PFSK-1 (cell line): ENCODE data around the gene SLC22A16.

Source experiments
- FOXP2 ChIP-seq: optimal IDR thresholded peaks from 2 replicates; pipeline ENCODE3; 2011; ENCODE audit warnings: borderline replicate concordance, control low read depth, inconsistent platforms; ENCODE audit not compliant: insufficient read depth; ENCODE audit errors: extremely low read length, extremely low read depth
- POLR2AphosphoS5 ChIP-seq: IDR thresholded peaks from 2 replicates; pipeline ENCODE4 v1.6.1; 2012; ENCODE audit warnings: low read depth, mild to moderate bottlenecking, control low read depth, low read length, moderate library complexity
- REST ChIP-seq, 2 experiments: IDR thresholded peaks; 2 replicates each; pipeline versions ENCODE4 v1.6.1 to v1.8.0; 2011 to 2012; ENCODE audit warnings: low read depth in 2 of 2, low read length in 2 of 2, control low read depth in 1 of 2, inconsistent platforms in 1 of 2, mild to moderate bottlenecking in 1 of 2, moderate library complexity in 1 of 2; ENCODE audit not compliant: insufficient read depth in 1 of 2
- SIN3A ChIP-seq: IDR thresholded peaks from 2 replicates; pipeline ENCODE4 v1.6.1; 2012; ENCODE audit warnings: mild to moderate bottlenecking, low read length, moderate library complexity, borderline replicate concordance; ENCODE audit not compliant: insufficient read depth
- TAF1 ChIP-seq: IDR thresholded peaks from 2 replicates; pipeline ENCODE4 v1.6.1; 2012; ENCODE audit warnings: low read length, control low read depth, borderline replicate concordance; ENCODE audit not compliant: insufficient read depth

SLC22A16 gene

DNA sequence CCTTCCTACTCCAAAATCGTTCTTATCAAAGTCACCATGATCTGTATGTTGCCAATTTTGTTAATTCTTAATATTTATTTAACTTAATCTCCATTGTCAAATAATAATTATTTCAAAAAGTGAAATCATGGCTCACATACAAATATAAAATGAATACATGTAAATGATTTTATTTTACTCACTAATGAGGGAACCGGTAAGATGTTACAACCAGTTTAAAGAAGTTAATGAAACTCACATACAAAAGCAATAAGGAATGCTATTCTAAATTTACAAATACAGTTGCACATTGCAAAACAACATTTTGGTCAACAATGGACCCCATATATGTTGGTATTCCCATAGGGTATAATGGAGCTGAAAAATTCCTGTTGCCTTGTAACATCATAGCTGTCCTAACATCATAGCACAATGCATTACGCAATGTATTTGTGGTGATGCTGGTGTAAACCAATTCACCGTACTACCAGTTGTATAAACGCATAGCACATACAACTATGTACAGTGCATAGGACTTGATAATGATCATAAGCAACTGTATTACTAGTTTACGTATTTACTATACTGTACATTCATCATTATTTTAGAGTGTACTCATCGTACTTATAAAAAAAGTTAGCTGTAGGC is 6.5 kb upstream of the SLC22A16 start:
- TF ChIP-seq SIN3A, result no peak
- no peak for TF ChIP-seq REST (IDR thresholded peaks at IDR 0.05; ENCODE audit: insufficient read depth in 1 of 2, low read depth in 2 of 2, low read length in 2 of 2)
- TF ChIP-seq FOXP2, result no peak
- TF ChIP-seq TAF1, result no peak
- no peak for TF ChIP-seq POLR2AphosphoS5

DNA sequence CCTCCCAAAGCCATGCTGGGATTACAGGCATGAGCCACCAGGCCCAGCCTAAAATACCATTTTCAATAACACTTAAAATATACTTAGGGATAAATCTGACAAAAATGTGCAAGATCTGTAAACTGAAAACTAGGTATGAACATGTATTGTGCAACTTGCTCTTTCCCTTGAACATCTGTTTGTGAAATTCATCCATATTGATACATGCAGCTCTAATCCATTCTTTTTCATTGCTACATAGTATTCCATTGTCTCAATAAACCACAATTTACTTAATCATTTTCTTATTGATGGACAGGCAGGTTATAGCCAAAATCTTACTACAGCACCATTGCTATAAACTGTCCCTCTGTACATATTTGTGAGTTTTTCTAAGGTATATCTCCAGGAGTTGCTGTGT is 4.7 kb upstream of the SLC22A16 start:
- TF ChIP-seq SIN3A, result no peak

GRCh38 chr6:110475066-110475653 is 1.3 kb downstream of the SLC22A16 start:
- no peak for TF ChIP-seq TAF1
- TF ChIP-seq FOXP2, result no peak
- no peak for TF ChIP-seq SIN3A
- TF ChIP-seq REST (IDR thresholded peaks at IDR 0.05; ENCODE audit: insufficient read depth in 1 of 2, low read depth in 2 of 2, low read length in 2 of 2), result no peak
- TF ChIP-seq POLR2AphosphoS5, result no peak

- no peak for TF ChIP-seq SIN3A
- no peak for TF ChIP-seq POLR2AphosphoS5
- no peak for TF ChIP-seq TAF1
- no peak for TF ChIP-seq REST (IDR thresholded peaks at IDR 0.05; ENCODE audit: insufficient read depth in 1 of 2, low read depth in 2 of 2, low read length in 2 of 2)
- TF ChIP-seq FOXP2, result no peak
Measured at GRCh38 chr6:110474500-110474899, 1.9 kb downstream of the SLC22A16 start.

DNA sequence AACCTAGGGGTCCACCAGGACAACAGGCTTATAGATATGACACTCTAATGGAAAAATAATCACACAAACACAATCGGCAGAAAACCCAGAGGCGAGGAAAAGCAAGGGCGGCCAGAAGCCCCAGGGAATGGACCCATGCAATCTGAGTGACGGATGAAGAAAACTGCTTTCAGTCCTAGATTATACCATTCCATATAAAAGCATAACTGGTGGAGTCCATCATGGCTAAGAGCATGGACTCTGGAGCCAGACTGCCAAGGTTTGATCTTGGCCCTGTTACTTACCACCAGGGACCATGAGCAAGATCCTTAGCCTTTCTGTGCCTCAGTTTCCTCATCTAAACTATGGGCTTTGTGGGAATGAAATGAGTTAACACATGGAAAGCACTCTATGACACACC is 3.7 kb downstream of the SLC22A16 start:
- TF ChIP-seq TAF1, result no peak
- TF ChIP-seq FOXP2, result no peak
- TF ChIP-seq REST (IDR thresholded peaks at IDR 0.05; ENCODE audit: insufficient read depth in 1 of 2, low read depth in 2 of 2, low read length in 2 of 2), result no peak
- TF ChIP-seq SIN3A, result no peak
- TF ChIP-seq POLR2AphosphoS5, result no peak
